PC-9 (cell line): Measurements from ENCODE around the gene UQCRH.
"Not testable (repeated sequence)": the region's sequence is repeated elsewhere in the genome, so short reads cannot be mapped to it uniquely, and the experiment has no call there.

ENCODE experiments used
- CTCF ChIP-seq: fragments of 200-600 bp; sonication (generic); conservative IDR thresholded peaks from 2 replicates; pipeline ENCODE4 v1.6.1; 2017; ENCODE audit warnings: mixed run types, antibody characterized with exemption, mild to moderate bottlenecking, moderate library complexity
- EZH2 ChIP-seq: fragments of 200-600 bp; sonication (generic); IDR thresholded peaks from 2 replicates; pipeline ENCODE4 v1.8.0; 2017; ENCODE audit warnings: antibody characterized with exemption, low read depth

GRCh38 chr1:46322191-46322590 is 18.7 kb downstream of the UQCRH start:
- not testable (repeated sequence) for TF ChIP-seq EZH2, CTCF
